Spleen (tissue), 7 donors: ENCODE data around the gene OR4F6.

Experiments used
- CTCF ChIP-seq, 11 experiments: fragments of 200-600 bp in 7 of 11; fragments of 450-650 bp in 4 of 11; sonication (generic) in 4 of 11; IDR thresholded peaks in 8 of 11; conservative IDR thresholded peaks in 3 of 11; 1 replicate in 7 of 11; 2 replicates in 4 of 11; pipeline versions ENCODE4 v1.4.0 to v1.8.0; 2016 to 2021; ENCODE audit warnings: antibody characterized with exemption in 11 of 11, inconsistent platforms in 4 of 11, mild to moderate bottlenecking in 1 of 11
- POLR2A ChIP-seq, 3 donors: fragments of 450-650 bp; IDR thresholded peaks; one replicate each; pipeline ENCODE4 v1.5.1; 2017; ENCODE audit warnings: antibody characterized with exemption in 3 of 3, mild to moderate bottlenecking in 1 of 3
- donor health status: DM: no; HTN: no; CAD: no; lungs with moderate emphysema.
- donor health status: DM: no; HTN: no; CAD: no.
- donor health status: DM: no; HTN: no; CAD: no.

GRCh38 chr15:101820781-101821180 is 17.5 kb downstream of the OR4F6 start:
- TF ChIP-seq CTCF (IDR thresholded peaks at IDR 0.05 in 8 of 11, conservative IDR thresholded peaks at IDR 0.05 in 3 of 11) = no peak
- TF ChIP-seq POLR2A (IDR thresholded peaks at IDR 0.05) = no peak
